ENCODE measurements around the gene CWC15.

The CWC15 gene

GRCh38 chr11:94912806-94913205, 60.5 kb downstream of the CWC15 start:
- no peak for DNase-seq

Data from eye (tissue), 1 donor.